C4-2B (cell line): ENCODE results near the gene COL23A1.

Experiments
- H3K27ac ChIP-seq: fragments of 450-650 bp; 2 replicates; pipeline ENCODE4 v1.5.1; 2017
- ZFX ChIP-seq: fragments of 450-650 bp; IDR thresholded peaks from 2 replicates; pipeline ENCODE4 v1.6.1; 2017
- TF ChIP-seq, protein P1 (sequence below): fragments of 450-650 bp; conservative IDR thresholded peaks from 2 replicates; pipeline ENCODE4 v1.5.1; 2017; ENCODE audit warnings: mild to moderate bottlenecking

Gene COL23A1

DNA sequence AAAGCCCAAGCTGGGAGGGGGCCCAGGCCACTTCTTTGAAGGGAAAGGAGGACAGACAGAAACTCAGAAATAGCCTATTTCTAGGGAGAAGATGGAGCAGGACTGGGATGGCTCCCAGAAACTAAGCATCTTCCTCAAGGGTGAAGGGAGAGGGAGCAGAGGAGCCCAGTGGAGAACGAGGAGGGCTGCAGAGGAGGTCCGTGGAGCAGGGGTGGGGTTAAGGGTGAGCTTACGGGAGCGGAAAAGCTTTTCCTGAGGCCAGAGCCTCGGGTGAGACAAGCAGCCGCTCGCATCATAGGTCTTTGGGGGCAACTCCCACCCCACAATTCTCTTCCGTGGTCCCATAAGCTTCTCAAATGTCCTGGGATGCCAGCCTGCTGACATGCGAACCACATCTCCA is 230.5 kb downstream of the COL23A1 start:
- TF ChIP-seq ZFX: no peak
- TF ChIP-seq, protein P1, sequence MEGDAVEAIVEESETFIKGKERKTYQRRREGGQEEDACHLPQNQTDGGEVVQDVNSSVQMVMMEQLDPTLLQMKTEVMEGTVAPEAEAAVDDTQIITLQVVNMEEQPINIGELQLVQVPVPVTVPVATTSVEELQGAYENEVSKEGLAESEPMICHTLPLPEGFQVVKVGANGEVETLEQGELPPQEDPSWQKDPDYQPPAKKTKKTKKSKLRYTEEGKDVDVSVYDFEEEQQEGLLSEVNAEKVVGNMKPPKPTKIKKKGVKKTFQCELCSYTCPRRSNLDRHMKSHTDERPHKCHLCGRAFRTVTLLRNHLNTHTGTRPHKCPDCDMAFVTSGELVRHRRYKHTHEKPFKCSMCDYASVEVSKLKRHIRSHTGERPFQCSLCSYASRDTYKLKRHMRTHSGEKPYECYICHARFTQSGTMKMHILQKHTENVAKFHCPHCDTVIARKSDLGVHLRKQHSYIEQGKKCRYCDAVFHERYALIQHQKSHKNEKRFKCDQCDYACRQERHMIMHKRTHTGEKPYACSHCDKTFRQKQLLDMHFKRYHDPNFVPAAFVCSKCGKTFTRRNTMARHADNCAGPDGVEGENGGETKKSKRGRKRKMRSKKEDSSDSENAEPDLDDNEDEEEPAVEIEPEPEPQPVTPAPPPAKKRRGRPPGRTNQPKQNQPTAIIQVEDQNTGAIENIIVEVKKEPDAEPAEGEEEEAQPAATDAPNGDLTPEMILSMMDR: no peak
- H3K27ac ChIP-seq: no peak overlapping the region

DNA sequence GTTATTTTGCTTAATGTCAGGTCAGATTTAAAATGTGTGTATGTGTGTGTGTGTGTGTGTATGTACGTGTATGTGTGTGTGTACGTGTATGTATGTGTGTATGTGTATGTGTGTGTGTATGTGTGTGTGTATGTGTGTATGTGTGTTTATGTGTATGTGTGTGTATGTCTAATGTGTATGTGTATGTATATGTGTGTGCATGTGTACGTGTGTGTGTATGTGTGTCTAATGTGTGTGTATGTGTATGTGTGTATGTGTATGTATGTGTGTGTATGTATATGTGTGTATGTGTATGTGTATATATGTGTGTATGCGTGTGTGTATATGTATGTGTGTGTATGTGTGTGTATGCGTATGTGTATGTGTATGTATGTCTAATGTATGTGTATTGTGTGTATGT is 232.5 kb downstream of the COL23A1 start:
- TF ChIP-seq, protein P1: no peak
- TF ChIP-seq ZFX: no peak

DNA sequence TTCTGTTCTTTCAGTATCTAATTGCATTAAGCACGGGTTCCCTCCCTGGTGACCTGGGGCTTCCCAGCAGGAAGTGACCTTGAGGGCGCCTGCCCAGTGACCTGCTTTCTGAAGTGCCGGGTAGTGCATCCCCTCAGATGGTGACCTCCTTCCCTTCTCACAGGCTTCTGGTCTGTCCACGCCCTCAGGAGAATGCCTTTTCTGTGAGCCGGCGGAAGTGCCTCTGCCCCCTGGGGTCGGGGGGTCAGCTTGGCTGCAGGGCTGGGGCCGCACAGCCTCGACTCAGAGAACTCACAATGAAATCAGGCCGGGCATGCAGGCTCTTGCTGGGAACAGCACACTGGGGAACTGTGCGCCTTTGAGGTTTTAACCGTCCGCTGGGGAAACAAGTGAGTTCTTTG is 233.1 kb downstream of the COL23A1 start:
- H3K27ac ChIP-seq: no peak overlapping the region
- TF ChIP-seq, protein P1: no peak
- TF ChIP-seq ZFX: no peak

More for the DNA sequence above, 232.5 kb downstream of the COL23A1 start:
- H3K27ac ChIP-seq: no peak overlapping the region

DNA sequence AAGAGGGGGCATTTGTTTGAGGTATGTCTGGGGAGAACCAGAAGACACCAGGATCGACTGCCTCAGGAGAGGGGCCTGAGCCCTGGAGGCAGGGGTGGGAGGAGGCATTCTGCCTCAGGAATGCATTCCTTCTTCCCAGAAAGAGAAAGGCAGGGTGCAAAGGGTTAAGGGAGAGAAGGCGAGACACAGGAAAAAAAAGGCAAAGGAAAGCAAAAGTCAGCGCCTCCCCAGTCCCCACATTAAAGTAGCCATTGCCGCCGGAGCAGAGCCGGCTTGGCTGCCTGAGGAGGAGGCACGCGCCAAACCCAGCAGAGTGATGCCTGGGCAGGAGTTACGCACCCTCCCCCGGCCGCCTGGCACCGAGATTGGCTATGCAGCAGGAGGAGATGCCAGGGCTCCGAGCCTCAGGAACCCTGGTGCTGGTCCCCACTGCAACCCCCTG is 233.7 kb downstream of the COL23A1 start:
- H3K27ac ChIP-seq: no peak overlapping the region

DNA sequence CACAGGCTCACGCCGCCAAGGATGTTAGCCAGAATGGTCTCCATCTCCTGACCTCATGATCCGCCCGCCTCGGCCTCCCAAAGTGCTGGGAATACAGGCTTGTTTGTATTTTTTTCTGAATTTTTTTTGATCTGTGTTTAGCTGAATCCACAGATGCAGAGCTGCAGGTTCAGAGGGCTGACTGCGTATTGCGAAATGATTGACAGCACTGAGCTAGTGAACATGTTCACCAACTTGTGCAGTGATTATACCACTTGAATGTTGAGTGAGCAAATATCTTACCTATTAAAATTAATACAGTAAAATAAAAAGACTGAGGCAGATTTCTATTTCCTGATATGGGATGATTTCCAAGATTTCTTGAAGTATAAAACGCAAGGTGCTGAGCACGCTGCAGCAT is 234.5 kb downstream of the COL23A1 start:
- TF ChIP-seq, protein P1: no peak
- no peak for TF ChIP-seq ZFX
- H3K27ac ChIP-seq: no peak overlapping the region

More for the DNA sequence above, 233.7 kb downstream of the COL23A1 start:
- TF ChIP-seq, protein P1: no peak
- no peak for TF ChIP-seq ZFX

DNA sequence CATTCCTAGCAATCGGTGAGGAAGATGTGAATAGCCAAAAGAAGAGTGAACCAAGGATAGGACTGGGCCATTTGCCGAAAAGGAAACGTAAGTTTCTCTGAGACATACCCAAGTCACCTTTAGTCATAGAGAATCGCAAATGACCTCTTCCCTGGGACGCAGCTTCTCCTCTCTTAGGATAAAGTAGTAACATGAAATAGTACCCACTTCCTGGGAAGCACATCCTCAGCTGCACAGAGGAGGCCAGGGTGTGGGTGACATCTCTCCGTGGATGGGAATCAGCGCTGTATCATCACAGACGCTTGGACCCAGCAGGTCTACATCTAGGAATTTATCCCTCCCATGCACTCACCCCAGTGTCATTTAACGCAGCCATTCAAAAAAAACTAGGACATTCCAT is 236.7 kb downstream of the COL23A1 start:
- TF ChIP-seq, protein P1: no peak
- TF ChIP-seq ZFX: no peak
- no peak overlapping the region for H3K27ac ChIP-seq

DNA sequence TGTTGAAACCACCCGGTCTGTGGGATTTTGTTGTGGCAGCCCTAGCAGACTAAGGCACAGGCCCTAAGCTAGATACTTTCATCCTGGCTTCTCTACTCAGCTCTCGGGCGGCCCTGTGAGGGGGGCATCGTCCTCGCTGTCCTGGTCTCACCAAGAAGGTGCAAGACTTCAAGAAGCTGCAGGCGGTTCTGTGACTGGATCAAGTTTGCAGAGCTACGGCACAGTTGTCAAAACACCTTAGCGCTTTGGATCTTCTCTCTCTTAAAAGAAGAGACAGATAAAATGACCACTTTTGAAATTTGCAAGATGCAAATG is 238.2 kb downstream of the COL23A1 start:
- no peak for TF ChIP-seq ZFX
- no peak overlapping the region for H3K27ac ChIP-seq

DNA sequence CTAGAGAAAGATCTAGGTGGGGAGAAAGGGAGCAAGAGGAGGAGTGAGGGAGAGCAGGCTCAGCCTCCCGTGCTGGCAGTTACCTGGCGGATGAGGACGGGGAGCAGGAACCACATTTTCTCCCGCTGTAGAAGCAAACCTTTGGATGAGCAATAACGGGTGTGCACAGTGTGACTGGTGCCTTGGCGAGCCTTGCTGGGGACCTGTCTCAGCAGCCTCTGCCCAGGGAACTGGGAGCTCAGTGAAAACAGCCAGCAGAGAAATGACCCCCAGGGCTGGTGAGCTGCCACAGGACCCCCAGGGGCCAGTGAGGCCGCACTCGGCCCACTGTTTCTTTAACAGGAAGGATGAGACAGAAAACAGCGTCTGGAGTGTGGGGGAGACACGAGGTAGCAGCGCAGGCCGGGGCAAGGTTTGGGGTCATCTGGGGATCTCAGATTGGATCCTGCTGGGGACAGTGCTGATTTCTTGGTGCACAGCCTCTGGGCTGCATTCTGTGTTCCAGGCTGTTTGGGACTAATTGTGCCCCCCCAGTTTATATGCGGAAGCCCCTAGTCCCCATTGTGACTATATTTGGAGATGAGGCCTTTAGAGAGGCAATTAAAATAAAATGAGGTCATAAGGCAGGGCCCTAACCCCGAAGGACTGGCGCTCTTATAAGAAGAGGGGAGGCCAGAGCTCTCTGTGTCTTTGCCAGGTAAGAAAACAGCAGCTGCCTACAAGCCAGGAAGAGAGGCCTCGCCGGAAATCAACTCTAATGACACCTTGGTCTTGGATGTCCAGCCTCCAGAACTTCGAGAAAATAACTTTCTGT is 238.8 kb downstream of the COL23A1 start:
- TF ChIP-seq, protein P1: no peak
- no peak for TF ChIP-seq ZFX
- no peak overlapping the region for H3K27ac ChIP-seq
